Suprapubic skin (tissue), 4 donors: ENCODE data around the gene IFT80. TPM values are rescaled to one million over a fixed set of nuclear protein-coding genes. Genes with fewer than 3 reads are reported as not detected.
"Not testable (repeated sequence)": the region's sequence is repeated elsewhere in the genome, so short reads cannot be mapped to it uniquely, and the experiment has no call there.

Experiments used
- DNase-seq, 2 donors: peaks; one replicate each; pipeline ENCODE4 v3.0.0-alpha.2; 2019; ENCODE audit warnings: low spot score in 2 of 2
- H3K27ac ChIP-seq: fragments of 200-600 bp; sonication (generic); one replicate; pipeline ENCODE4 v1.5.1; 2019
- H3K27me3 ChIP-seq: fragments of 200-600 bp; sonication (generic); one replicate; pipeline ENCODE4 v1.5.1; 2019
- H3K36me3 ChIP-seq: fragments of 200-600 bp; sonication (generic); one replicate; pipeline ENCODE4 v1.5.1; 2019
- H3K4me1 ChIP-seq: fragments of 200-600 bp; sonication (generic); one replicate; pipeline ENCODE4 v1.5.1; 2019
- H3K4me3 ChIP-seq: fragments of 200-600 bp; sonication (generic); one replicate; pipeline ENCODE4 v1.5.1; 2019; ENCODE audit warnings: mild to moderate bottlenecking
- H3K9me3 ChIP-seq: fragments of 200-600 bp; sonication (generic); one replicate; pipeline ENCODE4 v1.5.1; 2019
- CTCF ChIP-seq, 2 donors: fragments of 200-600 bp in 1 of 2; fragments of 450-650 bp in 1 of 2; sonication (generic) in 1 of 2; IDR thresholded peaks; one replicate each; pipeline ENCODE4 v1.5.1; 2016 to 2019; ENCODE audit warnings: antibody characterized with exemption in 2 of 2, mild to moderate bottlenecking in 1 of 2, moderate library complexity in 1 of 2
- EP300 ChIP-seq: sonication (generic); formaldehyde crosslinking; IDR thresholded peaks from one replicate; pipeline ENCODE4 v1.6.1; 2017; ENCODE audit warnings: antibody characterized with exemption
- POLR2A ChIP-seq, 2 donors: fragments of 450-650 bp; IDR thresholded peaks; one replicate each; pipeline ENCODE4 v1.6.1; 2017; ENCODE audit warnings: antibody characterized with exemption in 2 of 2, mild to moderate bottlenecking in 2 of 2, moderate library complexity in 2 of 2
- POLR2AphosphoS5 ChIP-seq, 3 donors: sonication (generic); formaldehyde crosslinking; IDR thresholded peaks; one replicate each; pipeline ENCODE4 v1.6.1; 2017; ENCODE audit warnings: antibody characterized with exemption in 3 of 3
- WGBS: methylation state at CpG from one replicate; pipeline ENCODE4 v1.1.5; 2018; 5-methylcytosine and 5-hydroxymethylcytosine counted together
- total RNA-seq, 4 donors: library from RNA; depleted of rRNA; stranded (reverse); fragments of >200 nt; gene quantifications; one replicate each; pipeline ENCODE4 v1.1.0, GENCODE V29; 2016

Gene IFT80
- total RNA-seq, 4 donors from 2014 or later: 9.1 to 21.3 (median 17.2) TPM

GRCh38 chr3:160372780-160373179 lies 26.2 kb downstream of the IFT80 start:
- no peak for DNase-seq
- TF ChIP-seq CTCF (IDR thresholded peaks at IDR 0.05): no peak
- TF ChIP-seq POLR2A (IDR thresholded peaks at IDR 0.05): no peak
- TF ChIP-seq POLR2AphosphoS5 (IDR thresholded peaks at IDR 0.05): no peak
- no peak for TF ChIP-seq EP300

DNA sequence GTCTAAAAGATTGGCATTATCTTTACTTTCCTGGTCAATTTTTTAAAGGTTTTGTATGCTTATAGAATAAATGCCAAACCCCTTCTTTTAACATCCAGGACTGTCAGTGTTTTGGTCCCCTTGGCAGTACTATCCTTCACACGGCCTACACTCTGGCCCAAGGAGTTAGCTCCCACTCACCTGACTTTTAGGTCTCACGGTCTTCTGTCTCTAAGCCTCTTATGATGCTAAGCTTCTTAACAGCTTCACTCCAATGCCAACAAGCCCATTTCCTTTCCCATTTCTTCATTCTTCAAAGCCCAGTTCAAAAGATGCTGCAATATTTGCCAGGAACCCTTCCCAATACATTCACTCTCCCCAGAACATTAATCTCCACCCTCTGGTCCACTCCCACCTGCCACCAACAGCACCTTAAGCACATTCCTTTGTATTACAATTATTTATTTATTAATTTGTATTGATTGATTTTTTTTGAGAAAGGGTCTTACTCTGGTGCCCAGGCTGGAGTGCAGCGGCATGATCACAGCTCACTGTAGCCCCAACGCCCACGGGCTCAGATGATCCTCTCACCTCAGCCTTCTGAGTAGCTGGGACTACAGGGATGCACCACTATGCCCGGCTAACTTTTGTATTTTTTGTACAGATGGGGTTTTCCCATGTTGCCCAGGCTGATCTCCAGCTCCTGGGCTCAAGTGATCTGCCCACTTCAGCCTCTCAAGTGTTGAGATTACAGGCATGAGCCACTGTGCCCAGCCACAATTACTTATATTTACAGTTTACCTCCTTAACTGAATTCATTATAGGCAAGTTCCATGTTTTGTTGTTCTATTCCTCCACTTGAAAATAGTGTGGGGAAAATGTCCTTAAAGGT lies 27.8 kb downstream of the IFT80 start:
- no peak overlapping the region for H3K27ac ChIP-seq
- H3K36me3 ChIP-seq: peaks cover 19% of the 10 kb centered on the region
- H3K4me3 ChIP-seq: no peak overlapping the region
- no peaks in the 10 kb centered on the region for H3K9me3 ChIP-seq
- TF ChIP-seq EP300 (no peak), POLR2AphosphoS5 (IDR thresholded peaks at IDR 0.05) (no peak), CTCF (IDR thresholded peaks at IDR 0.05) (no peak), POLR2A (IDR thresholded peaks at IDR 0.05) (no peak)
- no peak for DNase-seq
- no peaks in the 10 kb centered on the region for H3K27me3 ChIP-seq
- no peaks in the 10 kb centered on the region for H3K4me1 ChIP-seq
- WGBS: 98% methylated on average over 6 of the region's 6 CpGs

More at GRCh38 chr3:160372780-160373179, 26.2 kb downstream of the IFT80 start:
- Histone ChIP-seq H3K27ac (no peak overlapping the region), H3K4me3 (no peak overlapping the region), H3K9me3 (no peaks in the 10 kb centered on the region), H3K27me3 (no peaks in the 10 kb centered on the region), H3K4me1 (no peaks in the 10 kb centered on the region), H3K36me3 (peaks cover 25% of the 10 kb centered on the region)

- no peaks in the 10 kb centered on the region for H3K27me3 ChIP-seq
- H3K27ac ChIP-seq: no peak overlapping the region
- WGBS: 71% methylated on average over 1 of the region's 1 CpG
- no peaks in the 10 kb centered on the region for H3K4me1 ChIP-seq
- TF ChIP-seq POLR2AphosphoS5 (IDR thresholded peaks at IDR 0.05) (no peak), CTCF (IDR thresholded peaks at IDR 0.05) (no peak), POLR2A (IDR thresholded peaks at IDR 0.05) (no peak), EP300 (no peak)
- no peak overlapping the region for H3K4me3 ChIP-seq
- peaks cover 10% of the 10 kb centered on the region for H3K36me3 ChIP-seq
- DNase-seq: no peak
- no peaks in the 10 kb centered on the region for H3K9me3 ChIP-seq
Measured at GRCh38 chr3:160369784-160370183, 29.2 kb downstream of the IFT80 start.

DNA sequence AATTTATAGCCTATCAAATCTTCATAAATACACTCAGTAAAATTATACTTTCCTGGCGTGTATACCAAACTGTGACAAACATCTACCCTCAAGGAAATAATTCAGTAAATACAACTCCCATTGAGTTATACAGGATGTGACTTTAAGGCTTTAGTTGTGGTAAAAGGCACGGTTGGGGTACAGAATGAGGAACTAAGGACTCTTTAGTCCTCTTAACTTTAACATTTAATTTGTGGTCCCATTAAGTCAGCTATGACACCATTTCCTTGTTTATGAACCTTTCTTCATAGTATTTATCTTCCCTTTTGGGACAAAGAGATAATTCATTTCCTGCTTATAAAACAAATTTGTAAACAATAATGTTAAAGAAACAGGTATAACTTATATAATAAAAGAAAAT lies 30.2 kb downstream of the IFT80 start:
- H3K4me3 ChIP-seq: no peak overlapping the region
- no peak for TF ChIP-seq EP300
- DNase-seq: no peak
- no peak overlapping the region for H3K27ac ChIP-seq
- no peaks in the 10 kb centered on the region for H3K9me3 ChIP-seq
- WGBS: 80% methylated on average over 2 of the region's 2 CpGs
- peaks cover 5% of the 10 kb centered on the region for H3K36me3 ChIP-seq
- H3K4me1 ChIP-seq: no peaks in the 10 kb centered on the region
- H3K27me3 ChIP-seq: no peaks in the 10 kb centered on the region

DNA sequence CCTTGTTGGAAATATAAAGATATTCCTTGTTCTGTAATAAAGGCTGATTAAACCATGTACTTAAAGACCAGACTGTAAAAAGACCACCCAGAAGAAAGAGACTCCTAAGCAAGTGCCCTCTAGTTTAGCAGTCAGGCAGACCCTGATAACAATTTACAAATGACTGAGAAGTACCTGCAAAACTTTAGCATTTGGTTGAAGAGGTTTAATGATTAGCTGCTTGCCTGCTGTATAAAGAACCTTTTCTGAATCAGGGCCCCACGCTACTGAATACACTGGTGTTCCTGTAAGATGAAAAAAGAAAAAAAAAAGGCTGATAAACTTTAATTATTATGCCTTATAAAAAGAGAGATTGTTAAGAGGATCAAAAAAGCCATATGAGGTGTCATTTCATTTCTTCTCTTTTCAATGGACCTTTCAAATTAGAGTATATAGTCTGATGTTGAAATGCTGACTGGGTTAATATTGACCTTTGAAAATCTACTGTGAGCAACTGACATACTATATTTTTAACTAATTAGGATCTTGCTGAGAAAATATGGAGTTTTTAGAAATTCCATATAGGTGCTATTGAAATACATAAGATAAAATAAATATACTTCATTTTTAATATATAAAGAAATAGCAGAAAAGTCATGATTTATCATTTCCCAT lies 33.0 kb downstream of the IFT80 start:
- 97% methylated on average over 1 of the region's 1 CpG for WGBS
- H3K4me1 ChIP-seq: no peaks in the 10 kb centered on the region
- TF ChIP-seq POLR2AphosphoS5 (IDR thresholded peaks at IDR 0.05): no peak
- TF ChIP-seq CTCF (IDR thresholded peaks at IDR 0.05): no peak
- TF ChIP-seq EP300: no peak
- TF ChIP-seq POLR2A (IDR thresholded peaks at IDR 0.05): no peak
- H3K27ac ChIP-seq: no peak overlapping the region
- no peak for DNase-seq
- H3K27me3 ChIP-seq: no peaks in the 10 kb centered on the region
- H3K36me3 ChIP-seq: no peaks in the 10 kb centered on the region
- H3K4me3 ChIP-seq: no peak overlapping the region
- no peaks in the 10 kb centered on the region for H3K9me3 ChIP-seq

DNA sequence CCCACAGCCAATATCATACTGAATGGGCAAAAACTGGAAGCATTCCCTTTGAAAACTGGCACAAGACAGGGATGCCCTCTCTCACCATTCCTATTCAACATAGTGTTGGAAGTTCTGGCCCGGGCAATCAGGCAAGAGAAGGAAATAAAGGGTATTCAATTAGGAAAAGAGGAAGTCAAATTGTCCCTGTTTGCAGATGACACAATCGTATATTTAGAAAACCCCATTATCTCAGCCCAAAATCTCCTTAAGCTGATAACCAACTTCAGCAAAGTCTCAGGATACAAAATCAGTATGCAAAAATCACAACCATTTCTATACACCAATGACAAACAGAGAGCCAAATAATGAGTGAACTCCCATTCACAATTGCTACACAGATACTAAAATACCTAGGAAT lies 36.1 kb downstream of the IFT80 start:
- H3K4me3 ChIP-seq, DNase-seq, H3K27ac ChIP-seq, H3K4me1 ChIP-seq, H3K36me3 ChIP-seq, H3K27me3 ChIP-seq, H3K9me3 ChIP-seq: not testable (repeated sequence)
- 84% methylated on average over 2 of the region's 2 CpGs for WGBS
